Mesendoderm (in vitro differentiated cells): ENCODE data around the gene NFAT5.
"Not testable (repeated sequence)": the region's sequence is repeated elsewhere in the genome, so short reads cannot be mapped to it uniquely, and the experiment has no call there.

Experiments
- DNase-seq: peaks from one replicate; pipeline ENCODE4 v3.0.0; 2013
- H2AK5ac ChIP-seq: 2 replicates; pipeline ENCODE4 v1.6.1; 2013; ENCODE audit warnings: low read length, inconsistent platforms
- H2BK120ac ChIP-seq: 2 replicates; pipeline ENCODE4 v1.6.1; 2013; ENCODE audit warnings: low read depth, mild to moderate bottlenecking, low read length, moderate library complexity, mixed read lengths
- H2BK15ac ChIP-seq: replicated peaks from 2 replicates; pipeline ENCODE4 v1.6.1; 2013; ENCODE audit warnings: low read depth, mild to moderate bottlenecking, moderate library complexity
- H2BK5ac ChIP-seq: 2 replicates; pipeline ENCODE4 v1.6.1; 2013; ENCODE audit warnings: low read length, inconsistent platforms
- H3K18ac ChIP-seq: 2 replicates; pipeline ENCODE4 v1.6.1; 2013; ENCODE audit warnings: mild to moderate bottlenecking, low read length, mixed read lengths
- H3K23ac ChIP-seq: one replicate; pipeline ENCODE4 v1.6.1; 2013; ENCODE audit warnings: low read length
- H3K27ac ChIP-seq: 2 replicates; pipeline ENCODE4 v1.5.1; 2013; ENCODE audit warnings: low read depth, mild to moderate bottlenecking, inconsistent platforms, low read length, moderate library complexity
- H3K27me3 ChIP-seq: 2 replicates; pipeline ENCODE4 v1.6.1; 2013; ENCODE audit warnings: low read length, control low read depth, mild to moderate bottlenecking, inconsistent platforms; ENCODE audit not compliant: insufficient read depth, poor library complexity
- H3K36me3 ChIP-seq: 2 replicates; pipeline ENCODE4 v1.6.1; 2013; ENCODE audit warnings: low read length, inconsistent platforms; ENCODE audit not compliant: control insufficient read depth, insufficient read depth
- H3K4ac ChIP-seq: one replicate; pipeline ENCODE4 v1.6.1; 2013; ENCODE audit warnings: low read depth, mild to moderate bottlenecking, low read length, moderate library complexity
- H3K4me1 ChIP-seq: 2 replicates; pipeline ENCODE4 v1.6.1; 2013; ENCODE audit warnings: low read depth, low read length, inconsistent platforms; ENCODE audit not compliant: control insufficient read depth
- H3K4me2 ChIP-seq: 2 replicates; pipeline ENCODE4 v1.6.1; 2013; ENCODE audit warnings: low read length
- H3K4me3 ChIP-seq: 2 replicates; pipeline ENCODE4 v1.5.1; 2013; ENCODE audit warnings: mild to moderate bottlenecking, low read length
- H3K56ac ChIP-seq: one replicate; pipeline ENCODE4 v1.6.1; 2013; ENCODE audit warnings: low read length
- H3K79me1 ChIP-seq: 2 replicates; pipeline ENCODE4 v1.6.1; 2013; ENCODE audit warnings: low read length, inconsistent platforms
- H3K79me2 ChIP-seq: 2 replicates; pipeline ENCODE4 v1.6.1; 2013; ENCODE audit warnings: mild to moderate bottlenecking, low read length; ENCODE audit not compliant: control insufficient read depth, insufficient read depth
- H3K9ac ChIP-seq: 2 replicates; pipeline ENCODE4 v1.6.1; 2013; ENCODE audit warnings: low read length, inconsistent platforms
- H4K5ac ChIP-seq: one replicate; pipeline ENCODE4 v1.6.1; 2013; ENCODE audit warnings: low read length
- H4K8ac ChIP-seq: one replicate; pipeline ENCODE4 v1.6.1; 2013; ENCODE audit warnings: low read depth, mild to moderate bottlenecking, control low read depth, low read length, moderate library complexity
- WGBS: extraction: QIAGEN DNeasy Blood & Tissue Kit; methylation state at CpG from one replicate; pipeline ENCODE4 v1.1.7; 2013; ENCODE audit warnings: low lambda C conversion rate, missing lambda C conversion rate; ENCODE audit not compliant: insufficient coverage; ENCODE audit errors: extremely low coverage; 5-methylcytosine and 5-hydroxymethylcytosine counted together

Gene NFAT5

GRCh38 chr16:69546663-69547062, 19.1 kb upstream of the NFAT5 start:
- not testable (repeated sequence) for H3K27ac ChIP-seq, H2BK120ac ChIP-seq, H3K4me1 ChIP-seq, H3K9ac ChIP-seq, H3K36me3 ChIP-seq, H2AK5ac ChIP-seq, H2BK15ac ChIP-seq, H4K5ac ChIP-seq, H3K56ac ChIP-seq, H3K27me3 ChIP-seq, DNase-seq, H3K79me2 ChIP-seq, H3K79me1 ChIP-seq, H2BK5ac ChIP-seq, H3K18ac ChIP-seq, H3K4me3 ChIP-seq, H3K23ac ChIP-seq, H3K4me2 ChIP-seq, H4K8ac ChIP-seq, H3K4ac ChIP-seq
- WGBS = no CpG with 5 or more reads among the region's 6 CpGs

- Histone ChIP-seq H4K5ac (no peak overlapping the region), H3K56ac (no peak overlapping the region), H3K27me3 (no peaks in the 10 kb centered on the region), H3K23ac (no peak overlapping the region), H4K8ac (no peak overlapping the region), H3K36me3 (no peaks in the 10 kb centered on the region), H2BK5ac (no peak overlapping the region), H3K4me1 (no peaks in the 10 kb centered on the region), H3K18ac (no peak overlapping the region), H3K4ac (no peak overlapping the region), H2AK5ac (no peak overlapping the region), H3K27ac (no peak overlapping the region), H2BK120ac (no peak overlapping the region), H3K4me2 (no peak overlapping the region), H3K4me3 (no peak overlapping the region), H2BK15ac (no peak overlapping the region), H3K79me1 (no peaks in the 10 kb centered on the region), H3K79me2 (no peaks in the 10 kb centered on the region), H3K9ac (no peak overlapping the region)
- no CpG with 5 or more reads among the region's 4 CpGs for WGBS
- DNase-seq = no peak
Measured at GRCh38 chr16:69553332-69553731, 12.4 kb upstream of the NFAT5 start.

GRCh38 chr16:69554495-69554894, 11.3 kb upstream of the NFAT5 start:
- H3K56ac ChIP-seq = no peak overlapping the region
- no peaks in the 10 kb centered on the region for H3K36me3 ChIP-seq
- no peak overlapping the region for H2BK15ac ChIP-seq
- 100% methylated on average over 1 of the region's 2 CpGs for WGBS
- no peak overlapping the region for H3K4me3 ChIP-seq
- no peaks in the 10 kb centered on the region for H3K4me1 ChIP-seq
- H3K4ac ChIP-seq = no peak overlapping the region
- no peak for DNase-seq
- H3K23ac ChIP-seq = no peak overlapping the region
- no peak overlapping the region for H3K27ac ChIP-seq
- H3K4me2 ChIP-seq = no peak overlapping the region
- H3K27me3 ChIP-seq = no peaks in the 10 kb centered on the region
- no peak overlapping the region for H4K8ac ChIP-seq
- no peak overlapping the region for H2BK120ac ChIP-seq
- H2BK5ac ChIP-seq = no peak overlapping the region
- H3K18ac ChIP-seq = no peak overlapping the region
- no peak overlapping the region for H3K9ac ChIP-seq
- no peak overlapping the region for H2AK5ac ChIP-seq
- no peaks in the 10 kb centered on the region for H3K79me1 ChIP-seq
- H4K5ac ChIP-seq = no peak overlapping the region
- H3K79me2 ChIP-seq = no peaks in the 10 kb centered on the region

GRCh38 chr16:69555437-69555836, 10.3 kb upstream of the NFAT5 start:
- Histone ChIP-seq H3K18ac (no peak overlapping the region), H3K4me3 (no peak overlapping the region), H2BK120ac (no peak overlapping the region), H2BK15ac (no peak overlapping the region), H3K9ac (no peak overlapping the region), H3K79me2 (no peaks in the 10 kb centered on the region), H3K27ac (no peak overlapping the region), H3K79me1 (no peaks in the 10 kb centered on the region), H3K4ac (no peak overlapping the region), H3K4me2 (no peak overlapping the region), H4K8ac (no peak overlapping the region), H3K23ac (no peak overlapping the region), H3K4me1 (no peaks in the 10 kb centered on the region), H2BK5ac (no peak overlapping the region), H3K36me3 (no peaks in the 10 kb centered on the region), H3K56ac (no peak overlapping the region), H4K5ac (no peak overlapping the region), H3K27me3 (no peaks in the 10 kb centered on the region), H2AK5ac (no peak overlapping the region)
- DNase-seq = no peak
- no CpG with 5 or more reads among the region's 1 CpG for WGBS

GRCh38 chr16:69555867-69556266, 9.9 kb upstream of the NFAT5 start:
- DNase-seq = no peak
- H3K36me3 ChIP-seq = no peaks in the 10 kb centered on the region

GRCh38 chr16:69559164-69559563, 6.6 kb upstream of the NFAT5 start:
- no peak overlapping the region for H2BK15ac ChIP-seq
- no peak overlapping the region for H3K27ac ChIP-seq
- no peak for DNase-seq
- no CpG with 5 or more reads among the region's 2 CpGs for WGBS
- no peak overlapping the region for H3K9ac ChIP-seq
- no peak overlapping the region for H4K8ac ChIP-seq
- H3K18ac ChIP-seq = no peak overlapping the region
- no peak overlapping the region for H2AK5ac ChIP-seq
- H3K79me1 ChIP-seq = no peaks in the 10 kb centered on the region
- no peaks in the 10 kb centered on the region for H3K27me3 ChIP-seq
- H3K4me3 ChIP-seq = no peak overlapping the region
- no peak overlapping the region for H3K23ac ChIP-seq
- no peak overlapping the region for H3K4me2 ChIP-seq
- no peak overlapping the region for H2BK5ac ChIP-seq
- no peaks in the 10 kb centered on the region for H3K36me3 ChIP-seq
- peaks cover 2% of the 10 kb centered on the region for H3K4me1 ChIP-seq
- H2BK120ac ChIP-seq = no peak overlapping the region
- H4K5ac ChIP-seq = no peak overlapping the region
- no peak overlapping the region for H3K56ac ChIP-seq
- H3K79me2 ChIP-seq = no peaks in the 10 kb centered on the region
- no peak overlapping the region for H3K4ac ChIP-seq

More at GRCh38 chr16:69555867-69556266, 9.9 kb upstream of the NFAT5 start:
- Histone ChIP-seq H2BK15ac (no peak overlapping the region), H3K27ac (no peak overlapping the region), H3K9ac (no peak overlapping the region), H3K56ac (no peak overlapping the region), H3K4ac (no peak overlapping the region), H3K79me1 (no peaks in the 10 kb centered on the region), H3K4me3 (no peak overlapping the region), H3K4me2 (no peak overlapping the region), H2BK120ac (no peak overlapping the region), H3K79me2 (no peaks in the 10 kb centered on the region), H4K8ac (no peak overlapping the region), H4K5ac (no peak overlapping the region), H2AK5ac (no peak overlapping the region), H3K4me1 (no peaks in the 10 kb centered on the region), H3K23ac (no peak overlapping the region), H3K18ac (no peak overlapping the region), H2BK5ac (no peak overlapping the region), H3K27me3 (no peaks in the 10 kb centered on the region)
- no CpG with 5 or more reads among the region's 2 CpGs for WGBS
